Osteoblast (primary cell): ENCODE measurements around the gene CBLL1. TPM values are rescaled to one million over a fixed set of nuclear protein-coding genes. Genes with fewer than 3 reads are reported as not detected.

ENCODE experiments used
- DNase-seq: peaks from one replicate; pipeline ENCODE4 v3.0.0; 2011; ENCODE audit warnings: low spot score, mixed read lengths; ENCODE audit not compliant: insufficient read length; ENCODE audit errors: missing footprints
- H2AFZ ChIP-seq: 2 replicates; pipeline ENCODE4 v1.6.0; 2011; ENCODE audit warnings: mild to moderate bottlenecking, low read length
- H3K27ac ChIP-seq: 2 replicates; pipeline ENCODE4 v1.5.1; 2011; ENCODE audit warnings: mild to moderate bottlenecking, low read depth, low read length, moderate library complexity
- H3K27me3 ChIP-seq: 2 replicates; pipeline ENCODE4 v1.6.0; 2012; ENCODE audit warnings: mild to moderate bottlenecking, control low read depth, inconsistent platforms, low read length, moderate library complexity; ENCODE audit not compliant: insufficient read depth
- H3K36me3 ChIP-seq: 2 replicates; pipeline ENCODE4 v1.5.1; 2011; ENCODE audit warnings: mild to moderate bottlenecking, low read length, control low read depth, moderate library complexity; ENCODE audit not compliant: insufficient read depth
- H3K4me1 ChIP-seq: 2 replicates; pipeline ENCODE4 v1.5.1; 2011; ENCODE audit warnings: mild to moderate bottlenecking, low read length, control low read depth, moderate library complexity; ENCODE audit not compliant: insufficient read depth
- H3K4me2 ChIP-seq: 2 replicates; pipeline ENCODE4 v1.6.0; 2011; ENCODE audit warnings: mild to moderate bottlenecking, low read length; ENCODE audit not compliant: insufficient read depth
- H3K4me3 ChIP-seq: fragments of 200-600 bp; sonication (generic); 3 replicates; pipeline ENCODE4 v1.5.1; 2012; ENCODE audit warnings: mild to moderate bottlenecking, low read length, inconsistent platforms; ENCODE audit not compliant: insufficient read depth
- H3K79me2 ChIP-seq: 2 replicates; pipeline ENCODE4 v1.6.0; 2012; ENCODE audit warnings: mild to moderate bottlenecking, low read length, control low read depth, inconsistent platforms; ENCODE audit not compliant: insufficient read depth
- H3K9me3 ChIP-seq: 2 replicates; pipeline ENCODE4 v1.5.1; 2011; ENCODE audit warnings: low read depth, low read length, control low read depth
- H4K20me1 ChIP-seq: 2 replicates; pipeline ENCODE4 v1.6.0; 2012; ENCODE audit warnings: mild to moderate bottlenecking, low read length, control low read depth; ENCODE audit not compliant: insufficient read depth
- CTCF ChIP-seq: IDR thresholded peaks from 2 replicates; pipeline ENCODE4 v1.5.1; 2011; ENCODE audit warnings: mild to moderate bottlenecking, low read depth, low read length, moderate library complexity; ENCODE audit errors: extremely low read depth
- total RNA-seq: library from RNA; depleted of rRNA; stranded (reverse); fragments of >200 nt; gene quantifications from 2 replicates; pipeline ENCODE4 v1.2.3, GENCODE V29; 2012

CBLL1 gene
- total RNA-seq, 1 donor, result 25.7 TPM

- Histone ChIP-seq H3K36me3 (no peaks in the 10 kb centered on the region), H3K79me2 (no peaks in the 10 kb centered on the region), H2AFZ (no peak overlapping the region), H3K27me3 (peaks cover 13% of the 10 kb centered on the region), H3K4me2 (no peak overlapping the region), H3K9me3 (no peaks in the 10 kb centered on the region), H4K20me1 (no peaks in the 10 kb centered on the region), H3K27ac (no peak overlapping the region), H3K4me3 (no peak overlapping the region), H3K4me1 (no peaks in the 10 kb centered on the region)
- TF ChIP-seq CTCF, result no peak
- DNase-seq, result no peak
Observed at GRCh38 chr7:107773027-107773426, 29.1 kb downstream of the CBLL1 start.

- Histone ChIP-seq H3K27ac (no peak overlapping the region), H3K4me2 (no peak overlapping the region), H3K4me1 (no peaks in the 10 kb centered on the region), H3K9me3 (no peaks in the 10 kb centered on the region), H4K20me1 (no peaks in the 10 kb centered on the region), H2AFZ (no peak overlapping the region), H3K79me2 (no peaks in the 10 kb centered on the region), H3K36me3 (no peaks in the 10 kb centered on the region), H3K27me3 (no peaks in the 10 kb centered on the region), H3K4me3 (no peak overlapping the region)
- no peak for DNase-seq
- TF ChIP-seq CTCF, result no peak
Observed at GRCh38 chr7:107777702-107778101, 33.8 kb downstream of the CBLL1 start.

DNA sequence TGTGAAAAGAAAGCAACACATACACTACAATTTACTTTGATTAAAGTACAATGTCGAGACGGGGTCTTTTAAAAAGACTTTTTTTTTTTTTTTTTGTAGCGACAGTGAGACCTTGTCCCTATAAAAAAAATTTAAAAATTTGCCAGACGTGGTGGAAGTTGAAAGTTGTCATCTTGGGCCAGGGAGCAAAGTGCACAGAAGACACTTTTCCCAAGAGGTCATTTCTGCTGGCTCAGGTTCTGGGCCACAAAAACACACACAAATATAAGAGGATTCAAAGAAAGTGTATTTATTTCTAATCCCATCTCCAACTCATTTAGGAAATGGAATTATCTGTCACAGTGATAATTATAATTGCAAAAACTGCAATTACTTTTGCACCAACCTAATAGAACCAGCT, 34.3 kb downstream of the CBLL1 start:
- no peaks in the 10 kb centered on the region for H3K79me2 ChIP-seq
- no peak overlapping the region for H3K4me2 ChIP-seq
- no peak overlapping the region for H2AFZ ChIP-seq
- TF ChIP-seq CTCF, result no peak
- no peak overlapping the region for H3K27ac ChIP-seq
- no peak overlapping the region for H3K4me3 ChIP-seq
- no peaks in the 10 kb centered on the region for H3K36me3 ChIP-seq
- H3K9me3 ChIP-seq, result no peaks in the 10 kb centered on the region
- no peaks in the 10 kb centered on the region for H3K27me3 ChIP-seq
- H3K4me1 ChIP-seq, result no peaks in the 10 kb centered on the region
- no peaks in the 10 kb centered on the region for H4K20me1 ChIP-seq
- no peak for DNase-seq

- H3K79me2 ChIP-seq, result no peaks in the 10 kb centered on the region
- H3K27me3 ChIP-seq, result no peaks in the 10 kb centered on the region
- no peaks in the 10 kb centered on the region for H4K20me1 ChIP-seq
- DNase-seq, result no peak
- no peaks in the 10 kb centered on the region for H3K9me3 ChIP-seq
- H3K27ac ChIP-seq, result no peak overlapping the region
- TF ChIP-seq CTCF, result no peak
- H3K4me3 ChIP-seq, result no peak overlapping the region
- no peak overlapping the region for H3K4me2 ChIP-seq
- no peaks in the 10 kb centered on the region for H3K4me1 ChIP-seq
- H2AFZ ChIP-seq, result no peak overlapping the region
- no peaks in the 10 kb centered on the region for H3K36me3 ChIP-seq
Observed at GRCh38 chr7:107779647-107780099, 35.7 kb downstream of the CBLL1 start.
